Measurements from ENCODE around the gene CDKN2B.

DNA sequence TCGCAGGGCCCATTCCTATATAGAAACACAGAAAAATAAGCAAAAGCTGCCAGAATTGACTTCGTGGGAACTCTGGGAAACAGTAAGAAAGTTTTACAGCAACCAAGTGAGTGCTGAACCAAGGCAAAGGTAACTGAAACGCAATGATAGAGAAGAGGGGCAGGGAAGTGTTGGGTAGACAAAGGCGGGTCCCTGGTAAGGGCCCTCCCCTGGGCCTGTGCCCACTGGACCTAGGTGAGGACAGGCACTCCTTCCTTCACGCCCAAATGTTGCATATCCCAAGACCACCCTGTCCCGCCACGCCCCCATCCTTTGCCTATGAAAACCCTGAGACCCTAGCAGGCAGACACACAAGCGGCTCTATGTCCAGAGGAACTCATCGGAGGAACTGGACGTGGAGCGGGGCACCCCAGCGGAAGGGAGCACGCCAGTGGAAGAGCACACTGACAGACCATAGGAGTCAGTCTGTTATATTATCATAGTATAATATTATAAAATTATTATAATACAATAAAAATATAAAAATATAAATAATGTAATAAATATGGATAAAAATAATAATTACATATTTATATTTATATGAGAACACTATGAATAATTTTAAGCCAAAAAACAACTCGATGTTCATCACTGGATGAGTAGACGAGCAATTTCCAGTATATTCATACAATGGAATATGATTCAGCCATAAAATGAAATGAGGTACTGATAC, 42.8 kb downstream of the CDKN2B start:
- TF ChIP-seq POLR2A (IDR thresholded peaks at IDR 0.05; ENCODE audit: low read depth, low read length) (no peak), EZH2 (IDR thresholded peaks at IDR 0.05; ENCODE audit: borderline replicate concordance, low read depth, low read length, severe bottlenecking) (peak; percentile 39), MAX (IDR thresholded peaks at IDR 0.05; ENCODE audit: insufficient read depth, insufficient read length) (no peak), FOS (IDR thresholded peaks at IDR 0.05; ENCODE audit: borderline replicate concordance, insufficient read depth, low read length) (no peak), JUN (IDR thresholded peaks at IDR 0.05; ENCODE audit: borderline replicate concordance, insufficient read depth, insufficient read length, low read depth) (no peak), POLR2AphosphoS5 (IDR thresholded peaks at IDR 0.05; ENCODE audit: insufficient read depth, low read depth, low read length) (no peak), MYC (IDR thresholded peaks at IDR 0.05; ENCODE audit: low read depth, low read length) (no peak), GATA2 (IDR thresholded peaks at IDR 0.05; ENCODE audit: insufficient read depth, insufficient read length, low read depth, low read length) (no peak)
- TF ChIP-seq, protein P1, sequence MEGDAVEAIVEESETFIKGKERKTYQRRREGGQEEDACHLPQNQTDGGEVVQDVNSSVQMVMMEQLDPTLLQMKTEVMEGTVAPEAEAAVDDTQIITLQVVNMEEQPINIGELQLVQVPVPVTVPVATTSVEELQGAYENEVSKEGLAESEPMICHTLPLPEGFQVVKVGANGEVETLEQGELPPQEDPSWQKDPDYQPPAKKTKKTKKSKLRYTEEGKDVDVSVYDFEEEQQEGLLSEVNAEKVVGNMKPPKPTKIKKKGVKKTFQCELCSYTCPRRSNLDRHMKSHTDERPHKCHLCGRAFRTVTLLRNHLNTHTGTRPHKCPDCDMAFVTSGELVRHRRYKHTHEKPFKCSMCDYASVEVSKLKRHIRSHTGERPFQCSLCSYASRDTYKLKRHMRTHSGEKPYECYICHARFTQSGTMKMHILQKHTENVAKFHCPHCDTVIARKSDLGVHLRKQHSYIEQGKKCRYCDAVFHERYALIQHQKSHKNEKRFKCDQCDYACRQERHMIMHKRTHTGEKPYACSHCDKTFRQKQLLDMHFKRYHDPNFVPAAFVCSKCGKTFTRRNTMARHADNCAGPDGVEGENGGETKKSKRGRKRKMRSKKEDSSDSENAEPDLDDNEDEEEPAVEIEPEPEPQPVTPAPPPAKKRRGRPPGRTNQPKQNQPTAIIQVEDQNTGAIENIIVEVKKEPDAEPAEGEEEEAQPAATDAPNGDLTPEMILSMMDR (IDR thresholded peaks at IDR 0.05; ENCODE audit: extremely low read depth in 1 of 2, insufficient read depth in 1 of 2, low read depth in 1 of 2, low read length in 2 of 2) = no peak

Measured in endothelial cell of umbilical vein (primary cell).